CD8-positive, alpha-beta memory T cell (primary cell): ENCODE results near the gene CCDC149. TPM values are rescaled to one million over a fixed set of nuclear protein-coding genes. Genes with fewer than 3 reads are reported as not detected.

Source experiments
- CTCF ChIA-PET: fragments of 350-600 bp; sonication (Branson Sonifier 250); formaldehyde crosslinking; loops from one replicate; lab custom pipeline; 2021; ENCODE audit warnings: antibody characterized with exemption; lab: Charles Lee
- POLR2A ChIA-PET: fragments of 350-600 bp; sonication (Branson Sonifier 250); formaldehyde crosslinking; loops from one replicate; lab custom pipeline; 2021; ENCODE audit warnings: antibody characterized with exemption; lab: Charles Lee
- DNase-seq, 5 donors: peaks; one replicate each; pipeline versions ENCODE4 v3.0.0 to v3.0.0-alpha.2; 2020 to 2022; ENCODE audit warnings: mixed read lengths in 1 of 5
- H3K27ac ChIP-seq: one replicate; pipeline ENCODE4 v1.7.0; 2013; ENCODE audit warnings: low read depth, mild to moderate bottlenecking, low read length, moderate library complexity
- H3K27me3 ChIP-seq: 2 replicates; pipeline ENCODE4 v1.7.0; 2013; ENCODE audit warnings: low read length, mild to moderate bottlenecking; ENCODE audit not compliant: insufficient read depth, poor library complexity, severe bottlenecking
- H3K36me3 ChIP-seq: 2 replicates; pipeline ENCODE4 v1.7.0; 2013; ENCODE audit warnings: mild to moderate bottlenecking, low read length, moderate library complexity; ENCODE audit not compliant: insufficient read depth
- H3K4me1 ChIP-seq: 2 replicates; pipeline ENCODE4 v1.7.0; 2013; ENCODE audit warnings: mild to moderate bottlenecking, low read length, moderate library complexity; ENCODE audit not compliant: insufficient read depth
- H3K4me3 ChIP-seq: 2 replicates; pipeline ENCODE4 v1.7.0; 2013; ENCODE audit warnings: mild to moderate bottlenecking, low read length
- H3K9me3 ChIP-seq: 2 replicates; pipeline ENCODE4 v1.7.0; 2013; ENCODE audit warnings: mild to moderate bottlenecking, low read length
- H3K27ac Mint-ChIP-seq, 8 donors: one replicate each; pipeline ENCODE4 v1.8.0; 2020 to 2021; ENCODE audit warnings: mixed read lengths in 8 of 8, mild to moderate bottlenecking in 6 of 8, inconsistent platforms in 3 of 8, moderate library complexity in 3 of 8
- H3K27me3 Mint-ChIP-seq, 2 donors: one replicate each; pipeline ENCODE4 v1.8.0; 2020 to 2021; ENCODE audit warnings: mixed read lengths in 2 of 2, mild to moderate bottlenecking in 1 of 2, moderate library complexity in 1 of 2
- H3K36me3 Mint-ChIP-seq, 3 donors: one replicate each; pipeline ENCODE4 v1.8.0; 2020 to 2021; ENCODE audit warnings: mixed read lengths in 3 of 3, inconsistent platforms in 1 of 3, mild to moderate bottlenecking in 1 of 3
- H3K4me1 Mint-ChIP-seq, 3 donors: one replicate each; pipeline ENCODE4 v1.8.0; 2020 to 2021; ENCODE audit warnings: mixed read lengths in 3 of 3, inconsistent platforms in 1 of 3, mild to moderate bottlenecking in 1 of 3
- H3K4me3 Mint-ChIP-seq, 7 donors: one replicate each; pipeline ENCODE4 v1.8.0; 2020 to 2021; ENCODE audit warnings: mixed read lengths in 7 of 7, mild to moderate bottlenecking in 6 of 7, moderate library complexity in 4 of 7, inconsistent platforms in 2 of 7
- H3K9me3 Mint-ChIP-seq, 5 donors: one replicate each; pipeline ENCODE4 v1.8.0; 2020 to 2022; ENCODE audit warnings: mixed read lengths in 5 of 5, mild to moderate bottlenecking in 3 of 5, moderate library complexity in 2 of 5, inconsistent platforms in 1 of 5
- polyA plus RNA-seq: library from polyadenylated mRNA; unstranded; fragments of 300-500 nt; fragmentation: Illumina TruSeq; gene quantifications from one replicate; pipeline ENCODE4 v1.2.3, GENCODE V29; 2021
- total RNA-seq, 2 experiments: library from RNA; stranded (reverse); gene quantifications; one replicate each; pipeline ENCODE4 v1.2.3, GENCODE V29; 2021

Gene CCDC149
- total and polyA plus RNA-seq, 3 experiments from 2014 or later: 0.07 to 0.28 TPM; not detected in 1

GRCh38 chr4:24923550-24923949 is 10.7 kb upstream of the CCDC149 start:
- CTCF ChIA-PET: no interaction called here
- Histone ChIP-seq H3K4me1 (no peaks in the 10 kb centered on the region), H3K4me3 (no peak overlapping the region), H3K36me3 (no peaks in the 10 kb centered on the region), H3K27me3 (no peaks in the 10 kb centered on the region), H3K27ac (no peak overlapping the region), H3K9me3 (no peaks in the 10 kb centered on the region)
- Mint-ChIP-seq H3K4me1 (no peaks in the 10 kb centered on the region), H3K27ac (no peak overlapping the region), H3K9me3 (peaks cover 0 to 8% (median 3%) of the 10 kb centered on the region in 5 donors), H3K4me3 (no peak overlapping the region), H3K36me3 (no peaks in the 10 kb centered on the region), H3K27me3 (peaks cover 0 to 1% of the 10 kb centered on the region in 2 donors)
- no peak for DNase-seq
- POLR2A ChIA-PET: no interaction called here

GRCh38 chr4:24923002-24923401 is 10.2 kb upstream of the CCDC149 start:
- Mint-ChIP-seq H3K36me3 (no peaks in the 10 kb centered on the region), H3K27me3 (peaks cover 0 to 3% of the 10 kb centered on the region in 2 donors), H3K9me3 (peaks cover 0 to 8% (median 6%) of the 10 kb centered on the region in 5 donors), H3K4me3 (no peak overlapping the region), H3K4me1 (no peaks in the 10 kb centered on the region), H3K27ac (no peak overlapping the region)
- Histone ChIP-seq H3K9me3 (no peaks in the 10 kb centered on the region), H3K27ac (no peak overlapping the region), H3K36me3 (no peaks in the 10 kb centered on the region), H3K27me3 (no peaks in the 10 kb centered on the region), H3K4me1 (no peaks in the 10 kb centered on the region), H3K4me3 (no peak overlapping the region)
- no peak for DNase-seq
- POLR2A ChIA-PET: no interaction called here
- CTCF ChIA-PET: no interaction called here

GRCh38 chr4:24922416-24922815 is 9.6 kb upstream of the CCDC149 start:
- no peaks in the 10 kb centered on the region for H3K36me3 ChIP-seq
- POLR2A ChIA-PET: no interaction called here
- no peak overlapping the region for H3K27ac ChIP-seq

GRCh38 chr4:24921491-24921890 is 8.6 kb upstream of the CCDC149 start:
- H3K4me1 Mint-ChIP-seq: no peaks in the 10 kb centered on the region
- no peak overlapping the region for H3K27ac Mint-ChIP-seq
- POLR2A ChIA-PET: no interaction called here
- peaks cover 6 to 10% of the 10 kb centered on the region in 2 donors for H3K27me3 Mint-ChIP-seq
- Histone ChIP-seq H3K4me1 (no peaks in the 10 kb centered on the region), H3K36me3 (no peaks in the 10 kb centered on the region), H3K4me3 (no peak overlapping the region), H3K27me3 (no peaks in the 10 kb centered on the region), H3K27ac (no peak overlapping the region), H3K9me3 (no peaks in the 10 kb centered on the region)
- DNase-seq: no peak
- no peaks in the 10 kb centered on the region for H3K36me3 Mint-ChIP-seq
- CTCF ChIA-PET: no interaction called here
- H3K4me3 Mint-ChIP-seq: no peak overlapping the region
- H3K9me3 Mint-ChIP-seq: peaks cover 0 to 9% (median 6%) of the 10 kb centered on the region in 5 donors

More at GRCh38 chr4:24922416-24922815, 9.6 kb upstream of the CCDC149 start:
- H3K4me3 Mint-ChIP-seq: no peak overlapping the region
- H3K36me3 Mint-ChIP-seq: no peaks in the 10 kb centered on the region
- no peak overlapping the region for H3K4me3 ChIP-seq
- H3K4me1 ChIP-seq: no peaks in the 10 kb centered on the region
- H3K9me3 Mint-ChIP-seq: peaks cover 0 to 9% (median 6%) of the 10 kb centered on the region in 5 donors
- H3K9me3 ChIP-seq: no peaks in the 10 kb centered on the region
- no peaks in the 10 kb centered on the region for H3K4me1 Mint-ChIP-seq
- peaks cover 3 to 8% of the 10 kb centered on the region in 2 donors for H3K27me3 Mint-ChIP-seq
- H3K27me3 ChIP-seq: no peaks in the 10 kb centered on the region
- DNase-seq: no peak
- H3K27ac Mint-ChIP-seq: no peak overlapping the region
- CTCF ChIA-PET: no interaction called here

GRCh38 chr4:24920008-24920407 is 7.2 kb upstream of the CCDC149 start:
- Mint-ChIP-seq H3K4me1 (no peaks in the 10 kb centered on the region), H3K36me3 (no peaks in the 10 kb centered on the region), H3K27ac (no peak overlapping the region), H3K27me3 (peaks cover 17% of the 10 kb centered on the region in 2 donors), H3K4me3 (no peak overlapping the region), H3K9me3 (peaks cover 0 to 9% (median 6%) of the 10 kb centered on the region in 5 donors)
- ChIA-PET CTCF (no interaction called here), POLR2A (no interaction called here)
- Histone ChIP-seq H3K27me3 (no peaks in the 10 kb centered on the region), H3K9me3 (no peaks in the 10 kb centered on the region), H3K4me3 (no peak overlapping the region), H3K27ac (no peak overlapping the region), H3K4me1 (no peaks in the 10 kb centered on the region), H3K36me3 (no peaks in the 10 kb centered on the region)
- DNase-seq: no peak

GRCh38 chr4:24917076-24917856 is 4.4 kb upstream of the CCDC149 start:
- POLR2A ChIA-PET: no interaction called here
- Histone ChIP-seq H3K4me3 (no peak overlapping the region), H3K9me3 (no peaks in the 10 kb centered on the region), H3K36me3 (no peaks in the 10 kb centered on the region), H3K4me1 (no peaks in the 10 kb centered on the region), H3K27me3 (no peaks in the 10 kb centered on the region), H3K27ac (no peak overlapping the region)
- no peak for DNase-seq
- H3K27ac Mint-ChIP-seq: no peak overlapping the region
- H3K27me3 Mint-ChIP-seq: peaks cover 32 to 35% of the 10 kb centered on the region in 2 donors
- no peak overlapping the region for H3K4me3 Mint-ChIP-seq
- H3K9me3 Mint-ChIP-seq: peaks cover 0 to 11% (median 8%) of the 10 kb centered on the region in 5 donors
- CTCF ChIA-PET: no interaction called here
- H3K4me1 Mint-ChIP-seq: peaks cover 0 to 3% (median 0%) of the 10 kb centered on the region in 3 donors
- H3K36me3 Mint-ChIP-seq: no peaks in the 10 kb centered on the region

GRCh38 chr4:24915121-24915922 is 2.5 kb upstream of the CCDC149 start:
- H3K27me3 Mint-ChIP-seq: peaks cover 42 to 51% of the 10 kb centered on the region in 2 donors
- H3K4me3 ChIP-seq: no peak overlapping the region
- no peaks in the 10 kb centered on the region for H3K4me1 ChIP-seq
- H3K9me3 Mint-ChIP-seq: peaks cover 4 to 13% (median 7%) of the 10 kb centered on the region in 5 donors
- H3K9me3 ChIP-seq: no peaks in the 10 kb centered on the region
- H3K36me3 Mint-ChIP-seq: no peaks in the 10 kb centered on the region
- ChIA-PET POLR2A (no interaction called here), CTCF (no interaction called here)
- peaks cover 0 to 3% (median 0%) of the 10 kb centered on the region in 3 donors for H3K4me1 Mint-ChIP-seq
- no peak overlapping the region for H3K27ac Mint-ChIP-seq
- no peak overlapping the region for H3K27ac ChIP-seq
- H3K36me3 ChIP-seq: no peaks in the 10 kb centered on the region
- H3K27me3 ChIP-seq: peaks cover 5% of the 10 kb centered on the region
- no peak for DNase-seq
- H3K4me3 Mint-ChIP-seq: no peak overlapping the region

GRCh38 chr4:24914460-24914859 is 1.6 kb upstream of the CCDC149 start:
- Histone ChIP-seq H3K4me1 (no peaks in the 10 kb centered on the region), H3K36me3 (no peaks in the 10 kb centered on the region), H3K27me3 (peaks cover 5% of the 10 kb centered on the region), H3K9me3 (no peaks in the 10 kb centered on the region), H3K27ac (no peak overlapping the region), H3K4me3 (no peak overlapping the region)
- H3K4me1 Mint-ChIP-seq: peaks cover 0 to 3% (median 0%) of the 10 kb centered on the region in 3 donors
- H3K9me3 Mint-ChIP-seq: peaks cover 0 to 17% (median 9%) of the 10 kb centered on the region in 5 donors
- H3K27ac Mint-ChIP-seq: no peak overlapping the region
- POLR2A ChIA-PET: no interaction called here
- H3K27me3 Mint-ChIP-seq: peaks cover 42 to 56% of the 10 kb centered on the region in 2 donors
- no peak for DNase-seq
- no peak overlapping the region for H3K4me3 Mint-ChIP-seq
- CTCF ChIA-PET: no interaction called here
- H3K36me3 Mint-ChIP-seq: no peaks in the 10 kb centered on the region
